ENCODE measurements around the gene LPCAT2.

LPCAT2 gene

GRCh38 chr16:55510185-55510805 is 1.4 kb downstream of the LPCAT2 start:
- DNase-seq (ENCODE audit: low read depth): no peak
- no peak overlapping the region for H3K4me3 ChIP-seq (ENCODE audit: low read depth, low read length)
- TF ChIP-seq CTCF (IDR thresholded peaks at IDR 0.05; ENCODE audit: insufficient read depth, low read depth, low read length, missing control alignments): no peak

- TF ChIP-seq CTCF (IDR thresholded peaks at IDR 0.05; ENCODE audit: insufficient read depth, low read depth, low read length, missing control alignments): no peak
- no peak for DNase-seq (ENCODE audit: low read depth)
Measured at GRCh38 chr16:55512941-55513340, 4.1 kb downstream of the LPCAT2 start.

GRCh38 chr16:55513616-55514015 is 4.7 kb downstream of the LPCAT2 start:
- TF ChIP-seq CTCF (IDR thresholded peaks at IDR 0.05; ENCODE audit: insufficient read depth, low read depth, low read length, missing control alignments): no peak
- H3K4me3 ChIP-seq (ENCODE audit: low read depth, low read length): no peak overlapping the region
- no peak for DNase-seq (ENCODE audit: low read depth)

More at GRCh38 chr16:55512941-55513340, 4.1 kb downstream of the LPCAT2 start:
- no peak overlapping the region for H3K4me3 ChIP-seq (ENCODE audit: low read depth, low read length)

GRCh38 chr16:55515111-55515510 is 6.2 kb downstream of the LPCAT2 start:
- no peak for TF ChIP-seq CTCF (IDR thresholded peaks at IDR 0.05; ENCODE audit: insufficient read depth, low read depth, low read length, missing control alignments)
- no peak for DNase-seq (ENCODE audit: low read depth)

GRCh38 chr16:55521792-55522191 is 12.9 kb downstream of the LPCAT2 start:
- no peak for DNase-seq (ENCODE audit: low read depth)
- H3K4me3 ChIP-seq (ENCODE audit: low read depth, low read length): no peak overlapping the region
- TF ChIP-seq CTCF (IDR thresholded peaks at IDR 0.05; ENCODE audit: insufficient read depth, low read depth, low read length, missing control alignments): no peak

More at GRCh38 chr16:55515111-55515510, 6.2 kb downstream of the LPCAT2 start:
- no peak overlapping the region for H3K4me3 ChIP-seq (ENCODE audit: low read depth, low read length)

- no peak overlapping the region for H3K4me3 ChIP-seq (ENCODE audit: low read depth, low read length)
- no peak for DNase-seq (ENCODE audit: low read depth)
- TF ChIP-seq CTCF (IDR thresholded peaks at IDR 0.05; ENCODE audit: insufficient read depth, low read depth, low read length, missing control alignments): no peak
Measured at GRCh38 chr16:55526441-55526840, 17.6 kb downstream of the LPCAT2 start.

GRCh38 chr16:55527885-55528284 is 19.0 kb downstream of the LPCAT2 start:
- no peak overlapping the region for H3K4me3 ChIP-seq (ENCODE audit: low read depth, low read length)
- DNase-seq (ENCODE audit: low read depth): no peak
- no peak for TF ChIP-seq CTCF (IDR thresholded peaks at IDR 0.05; ENCODE audit: insufficient read depth, low read depth, low read length, missing control alignments)

Data from GM12865 (cell line).